Endothelial cell of hepatic sinusoid (primary cell): ENCODE results near the gene PLCG2.

Source experiments
- in situ Hi-C: cut with HindIII; loops from 2 replicates; pipeline ENCODE4 v1.10.0; 2017; ENCODE audit warnings: low sequenced_read_pairs

The PLCG2 gene

GRCh38 chr16:81904320-81904719, 125.2 kb downstream of the PLCG2 start:
- in situ Hi-C loops, result no loop called here

- in situ Hi-C loops, result no loop called here
These were observed 126.2 kb downstream of the PLCG2 start for GRCh38 chr16:81905277-81905676.

DNA sequence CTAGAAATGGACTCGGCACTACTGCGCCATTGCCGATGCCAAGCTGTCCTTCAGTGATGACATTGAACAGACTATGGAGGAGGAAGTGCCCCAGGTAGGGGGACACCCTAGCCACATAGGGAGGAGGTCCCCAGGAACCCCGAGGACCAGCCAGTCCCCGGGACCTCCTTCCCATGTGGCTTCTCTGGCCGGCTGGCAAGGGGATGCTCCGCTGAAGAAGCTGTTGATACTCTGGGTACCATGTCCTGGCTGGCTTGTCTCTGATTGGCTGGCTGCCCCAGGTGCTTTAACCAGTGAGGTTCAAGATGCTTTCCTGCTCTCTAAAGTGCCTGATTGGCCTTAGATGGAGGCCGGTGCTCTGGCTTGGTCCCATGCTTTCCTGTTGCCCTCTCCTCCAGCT, 128.6 kb downstream of the PLCG2 start:
- in situ Hi-C loops, result no loop called here

DNA sequence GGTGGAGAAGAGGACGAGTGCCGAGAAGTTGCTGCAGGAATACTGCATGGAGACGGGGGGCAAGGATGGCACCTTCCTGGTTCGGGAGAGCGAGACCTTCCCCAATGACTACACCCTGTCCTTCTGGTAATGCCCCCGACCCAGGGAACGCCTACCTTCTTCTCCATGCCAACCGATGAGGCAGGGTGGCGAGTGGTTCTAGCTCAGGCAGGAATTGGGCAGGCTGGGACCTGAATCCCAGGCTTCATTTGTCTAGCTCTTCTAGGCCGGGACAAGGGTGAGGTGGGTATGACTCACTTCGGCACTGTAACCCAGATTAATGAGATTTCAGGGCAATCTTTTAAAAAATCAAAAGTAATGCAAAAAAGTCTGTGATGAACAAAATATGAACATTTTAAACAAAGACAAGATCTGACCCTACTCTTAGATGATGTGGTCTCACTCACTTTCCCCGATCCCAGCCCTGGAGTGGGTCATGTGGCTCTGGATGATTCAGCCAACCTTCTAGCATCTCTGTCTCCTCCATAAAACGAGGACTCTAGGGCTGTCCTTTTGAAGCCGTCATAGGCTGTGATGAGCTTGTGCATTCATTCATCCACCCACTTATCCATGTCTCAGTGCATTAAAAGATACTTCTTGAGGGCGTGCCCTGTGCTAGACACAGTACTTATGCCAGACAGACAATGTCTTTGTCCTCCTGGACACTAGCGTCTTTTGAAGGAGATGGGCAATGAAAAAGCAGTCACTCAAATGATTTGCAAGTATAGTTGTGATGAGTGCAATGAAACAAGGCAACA, 129.6 kb downstream of the PLCG2 start:
- in situ Hi-C loops, result no loop called here

DNA sequence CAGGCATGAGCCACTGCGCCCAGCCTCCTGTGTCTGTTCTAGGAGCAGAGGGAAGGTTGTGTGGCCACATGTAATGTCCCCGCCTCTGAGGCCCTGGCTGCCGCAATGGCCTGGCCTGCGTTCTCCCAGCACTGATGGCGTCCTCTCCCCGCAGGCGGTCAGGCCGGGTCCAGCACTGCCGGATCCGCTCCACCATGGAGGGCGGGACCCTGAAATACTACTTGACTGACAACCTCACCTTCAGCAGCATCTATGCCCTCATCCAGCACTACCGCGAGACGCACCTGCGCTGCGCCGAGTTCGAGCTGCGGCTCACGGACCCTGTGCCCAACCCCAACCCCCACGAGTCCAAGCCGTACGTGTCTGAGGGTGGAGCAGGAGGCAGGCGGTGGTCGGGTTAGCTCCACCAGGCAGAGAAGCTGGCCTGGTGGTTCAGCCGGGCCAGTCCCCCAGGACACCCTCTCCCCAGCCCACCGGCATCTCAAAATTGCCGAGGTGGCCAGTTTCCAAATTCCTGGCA, 131.3 kb downstream of the PLCG2 start:
- in situ Hi-C loops, result no loop called here

- in situ Hi-C loops, result no loop called here
These were observed 133.3 kb downstream of the PLCG2 start for GRCh38 chr16:81912395-81912794.

GRCh38 chr16:81913222-81913621, 134.1 kb downstream of the PLCG2 start:
- in situ Hi-C loops, result no loop called here

- in situ Hi-C loops, result no loop called here
These were observed 138.3 kb downstream of the PLCG2 start for GRCh38 chr16:81917375-81917774.

DNA sequence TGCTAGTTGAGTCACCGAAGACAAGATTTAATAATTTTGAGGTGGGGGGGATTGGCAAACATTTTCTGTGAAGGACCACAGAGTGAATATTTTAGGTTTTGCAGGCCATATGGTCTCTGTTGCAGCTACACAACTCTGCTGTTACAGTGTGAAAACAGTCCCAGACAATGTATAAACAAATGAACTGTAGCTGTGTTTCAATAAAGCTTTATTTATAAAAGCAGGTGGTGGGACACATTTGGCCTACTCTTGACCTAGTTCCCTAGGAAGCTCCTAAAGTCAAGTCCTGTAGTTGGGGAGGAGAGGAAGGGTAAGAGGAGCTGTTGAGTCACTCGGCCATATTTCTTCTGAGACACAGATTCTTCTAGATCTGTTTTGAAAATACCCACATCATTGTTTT, 139.8 kb downstream of the PLCG2 start:
- in situ Hi-C loops, result no loop called here

DNA sequence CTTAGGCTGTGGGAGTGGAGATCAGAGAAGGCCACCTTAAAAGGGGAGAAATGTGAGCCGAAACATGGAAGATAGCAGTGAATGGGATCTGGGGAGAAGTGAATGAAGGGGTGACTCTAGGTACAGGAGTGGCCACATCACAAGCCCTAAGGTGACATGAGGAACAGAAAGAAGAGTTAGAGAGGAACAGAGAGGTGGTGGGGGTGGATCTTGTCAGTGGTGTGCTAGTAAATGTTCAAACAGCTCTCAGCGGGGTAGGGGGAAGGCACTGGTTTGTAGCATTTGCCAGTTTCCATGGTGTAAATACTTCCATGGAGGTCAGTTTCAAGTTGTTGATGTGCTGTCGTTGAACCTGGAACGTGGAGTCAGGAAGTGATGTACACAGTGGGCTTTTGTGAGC, 141.4 kb downstream of the PLCG2 start:
- in situ Hi-C loops, result no loop called here

GRCh38 chr16:81921085-81921814, 142.2 kb downstream of the PLCG2 start:
- in situ Hi-C loops, result no loop called here

DNA sequence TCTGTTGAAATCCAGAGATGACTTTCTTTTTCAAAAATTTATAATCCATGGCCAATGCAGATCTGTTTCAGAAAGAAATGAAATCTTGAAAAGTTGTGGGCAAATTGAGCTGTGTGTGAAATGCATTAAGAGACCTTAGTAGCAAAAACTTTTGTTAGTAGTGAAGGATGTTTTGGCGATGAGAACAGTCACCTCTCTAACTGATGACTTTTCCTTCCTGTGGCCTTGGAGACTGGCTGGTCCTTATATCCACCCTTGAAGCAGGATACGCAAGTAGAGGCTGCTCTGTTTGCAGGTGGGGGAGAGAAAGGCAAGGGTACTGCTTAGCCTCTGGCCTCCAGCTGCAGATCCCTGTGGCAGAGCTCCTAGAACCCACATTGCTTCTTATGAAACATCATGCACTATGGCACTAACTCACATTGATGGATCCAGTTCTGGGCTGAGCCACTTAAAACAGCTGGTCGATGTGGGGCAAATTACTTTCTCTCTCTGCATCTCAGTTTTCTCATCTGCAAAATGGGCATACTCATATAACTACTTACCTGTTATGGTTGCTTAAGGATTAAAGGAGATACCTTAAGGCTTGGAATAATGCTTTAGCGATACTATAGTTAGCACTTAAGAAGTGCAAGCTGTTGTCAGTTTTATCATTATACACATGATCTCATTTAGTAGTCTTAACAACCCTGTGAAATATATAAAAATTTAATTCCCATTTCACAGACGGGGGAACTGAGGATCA, 142.9 kb downstream of the PLCG2 start:
- in situ Hi-C loops, result no loop called here

DNA sequence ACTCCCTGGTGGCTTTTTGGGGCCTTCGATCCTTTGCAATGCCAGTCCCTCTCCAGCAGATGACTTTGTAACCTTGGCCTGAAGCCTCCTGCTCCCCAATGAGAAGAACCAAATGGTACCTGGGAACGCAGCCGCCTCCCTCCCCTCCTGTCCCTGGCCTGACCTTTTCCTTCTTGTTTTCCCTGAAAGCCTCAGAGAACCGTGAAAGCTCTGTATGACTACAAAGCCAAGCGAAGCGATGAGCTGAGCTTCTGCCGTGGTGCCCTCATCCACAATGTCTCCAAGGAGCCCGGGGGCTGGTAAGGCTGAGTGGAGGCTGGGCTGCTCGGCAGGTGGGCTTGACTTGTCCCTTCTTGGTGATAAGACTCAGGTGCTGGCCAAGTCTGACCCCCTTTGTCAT, 144.2 kb downstream of the PLCG2 start:
- in situ Hi-C loops, result no loop called here

DNA sequence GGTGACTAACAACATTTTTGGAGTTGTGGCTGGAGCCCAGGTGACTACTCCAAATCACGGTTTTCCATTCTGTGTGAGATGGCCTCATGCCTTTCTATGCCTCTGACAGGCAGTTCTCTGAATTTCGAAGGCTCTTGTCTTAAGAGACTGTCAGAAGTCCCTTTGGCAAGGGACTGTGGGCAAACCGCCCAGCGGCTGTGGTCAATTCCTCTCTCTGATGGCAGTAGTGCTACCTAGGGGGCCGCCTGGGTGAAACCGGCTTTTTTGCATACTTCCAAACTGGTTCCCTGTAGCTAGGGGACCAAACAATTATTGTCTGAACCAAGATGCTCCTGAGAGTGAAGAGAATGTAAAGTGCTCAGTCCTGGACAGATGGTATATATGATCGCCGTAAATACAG, 145.9 kb downstream of the PLCG2 start:
- in situ Hi-C loops, result no loop called here

DNA sequence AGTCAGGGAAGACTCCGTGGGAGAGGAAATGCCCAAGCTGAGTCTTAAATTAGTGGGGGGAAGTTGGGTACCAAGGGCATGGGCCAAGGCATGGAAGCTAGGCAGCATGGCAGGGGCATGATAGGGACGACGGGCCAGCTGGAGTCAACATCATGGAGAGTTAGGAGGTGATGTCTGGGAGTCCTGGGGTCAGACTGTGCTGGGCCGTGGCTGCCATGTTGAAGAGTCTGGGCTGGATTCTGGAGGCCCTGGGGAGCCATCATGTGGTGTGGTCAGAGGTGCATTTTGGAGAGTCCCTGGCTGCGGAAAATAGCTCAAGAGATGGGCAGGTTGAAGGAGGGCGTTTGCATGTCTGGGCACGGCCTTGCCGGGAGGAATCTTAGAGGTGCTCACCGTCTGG, 146.9 kb downstream of the PLCG2 start:
- in situ Hi-C loops, result no loop called here

- in situ Hi-C loops, result no loop called here
These were observed 148.6 kb downstream of the PLCG2 start for GRCh38 chr16:81927561-81928185.

GRCh38 chr16:81928271-81928918, 149.3 kb downstream of the PLCG2 start:
- in situ Hi-C loops, result no loop called here

DNA sequence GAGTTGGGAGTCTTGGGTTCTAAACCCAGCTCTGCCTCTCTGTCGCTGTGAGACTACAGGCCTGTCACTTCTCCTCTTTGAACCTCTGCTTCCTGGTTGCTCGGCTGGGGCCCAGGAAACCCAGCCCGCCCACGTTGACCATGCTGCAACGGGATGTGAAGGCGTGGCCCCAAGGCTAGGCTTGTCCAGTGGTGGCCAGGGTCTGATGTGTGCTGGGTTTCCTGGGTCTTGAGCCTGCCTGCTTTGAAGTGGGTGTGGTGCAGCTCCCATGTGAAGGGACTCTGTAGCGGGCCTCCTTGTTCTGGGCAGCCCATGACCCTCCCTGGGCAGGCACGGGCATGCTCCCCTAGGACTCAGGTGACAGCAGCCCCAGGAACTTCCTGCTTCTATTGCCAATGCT, 149.9 kb downstream of the PLCG2 start:
- in situ Hi-C loops, result no loop called here

GRCh38 chr16:81929841-81930240, 150.8 kb downstream of the PLCG2 start:
- in situ Hi-C loops, result no loop called here

DNA sequence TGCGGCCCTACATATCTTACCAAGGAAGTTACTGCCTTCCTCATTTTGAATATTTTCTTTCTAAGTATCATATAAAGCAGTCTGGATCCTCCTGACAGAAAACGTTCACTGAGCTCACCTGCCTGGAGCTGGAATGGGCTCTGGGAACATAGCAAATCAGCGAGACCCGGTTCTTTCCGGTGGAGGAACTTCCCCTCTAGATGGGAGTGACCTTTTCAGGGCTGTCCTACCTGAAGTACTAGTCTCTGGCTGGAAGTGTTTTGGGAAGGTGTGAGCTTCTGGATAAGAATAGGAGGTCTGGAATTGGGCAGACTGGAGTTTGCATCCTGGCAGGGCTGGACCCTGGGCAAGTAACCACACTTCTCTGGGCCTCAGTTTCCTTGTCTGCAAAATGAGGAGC, 152.8 kb downstream of the PLCG2 start:
- in situ Hi-C loops, result no loop called here

DNA sequence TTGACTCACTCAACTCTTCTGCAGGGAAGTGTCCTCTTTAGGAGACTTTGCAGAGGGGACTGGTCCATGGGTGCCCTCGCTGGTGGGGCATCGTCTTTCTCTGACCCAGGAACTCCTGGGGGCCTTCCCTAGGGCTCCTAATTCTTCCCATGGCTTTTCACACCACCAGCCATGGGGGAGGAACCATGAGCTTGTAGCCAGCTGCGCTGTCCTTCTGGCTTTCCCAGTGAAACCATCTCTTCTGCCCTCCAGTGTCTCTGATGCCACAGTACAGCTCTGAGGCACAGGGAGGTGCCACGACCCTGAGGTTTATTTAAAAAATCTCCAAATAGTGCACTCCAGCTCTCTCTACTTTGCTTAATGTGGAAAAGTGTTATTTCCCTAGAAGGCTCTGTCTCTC, 153.6 kb downstream of the PLCG2 start:
- in situ Hi-C loops, result no loop called here
